ENCODE data around the gene NPAS2.

GRCh38 chr2:100936972-100937542 is 117.1 kb downstream of the NPAS2 start:
- no peak for TF ChIP-seq CTCF (conservative IDR thresholded peaks at IDR 0.05 in 1 of 2, IDR thresholded peaks at IDR 0.05 in 1 of 2; ENCODE audit: extremely low read depth in 1 of 2, insufficient read depth in 1 of 2, low read depth in 1 of 2, low read length in 2 of 2)
- TF ChIP-seq EZH2 (IDR thresholded peaks at IDR 0.05; ENCODE audit: borderline replicate concordance, low read length): no peak

Data from mammary epithelial cell (primary cell).